HEK293T (cell line): ENCODE results near the gene MYO5C.

Experiments used
- BHLHE40 ChIP-seq: fragments of 450-650 bp; IDR thresholded peaks from 2 replicates; pipeline ENCODE4 v1.6.1; 2016; ENCODE audit warnings: mild to moderate bottlenecking, moderate library complexity, borderline replicate concordance
- FOXA1 ChIP-seq: fragments of 450-650 bp; IDR thresholded peaks from 2 replicates; pipeline ENCODE4 v1.6.1; 2016; ENCODE audit warnings: mild to moderate bottlenecking
- FOXM1 ChIP-seq: fragments of 450-650 bp; IDR thresholded peaks from 2 replicates; pipeline ENCODE4 v1.6.1; 2017; ENCODE audit warnings: mild to moderate bottlenecking, borderline replicate concordance
- SP1 ChIP-seq: fragments of 450-650 bp; IDR thresholded peaks from 2 replicates; pipeline ENCODE4 v1.6.1; 2017

DNA sequence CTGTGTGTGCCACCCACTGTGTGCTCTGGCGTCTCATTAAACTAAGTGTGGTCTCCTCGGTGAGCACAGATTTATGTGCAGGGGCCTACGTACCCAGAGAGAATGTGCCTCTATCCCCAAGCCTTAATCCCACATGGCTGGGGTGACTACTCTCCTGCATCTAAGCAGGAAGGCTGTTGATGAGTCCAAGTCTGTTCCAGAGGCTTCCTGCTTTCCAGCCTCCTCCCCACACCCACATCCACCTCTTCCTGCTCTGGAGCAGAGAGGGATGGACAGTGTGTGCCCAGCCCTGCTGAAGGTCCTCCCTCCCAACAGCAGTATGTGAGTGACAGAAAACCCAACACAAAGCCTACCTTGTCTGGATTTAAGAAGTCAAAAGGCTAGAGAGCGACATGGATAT lies 144.3 kb downstream of the MYO5C start:
- TF ChIP-seq SP1, result no peak
- no peak for TF ChIP-seq FOXM1
- no peak for TF ChIP-seq BHLHE40
- TF ChIP-seq FOXA1, result no peak
